K562 (cell line): ENCODE results near the gene SULT2A1. TPM values are rescaled to one million over a fixed set of nuclear protein-coding genes. Genes with fewer than 3 reads are reported as not detected.
A peak's percentile ranks its signal among the peaks of the same experiment; 100 is the strongest.

Experiments
- CBFB ChIP-seq: sonication (generic); formaldehyde crosslinking; IDR thresholded peaks from 2 replicates; pipeline ENCODE4 v1.4.0; 2020; ENCODE audit warnings: mild to moderate bottlenecking, missing genetic modification reagents
- IRF2 ChIP-seq: sonication (generic); formaldehyde crosslinking; IDR thresholded peaks from 2 replicates; pipeline ENCODE4 v1.8.1; 2022; ENCODE audit warnings: mild to moderate bottlenecking, missing genetic modification reagents
- KLF1 ChIP-seq: fragments of 450-650 bp; IDR thresholded peaks from 2 replicates; pipeline ENCODE4 v1.6.1; 2016; ENCODE audit warnings: missing genetic modification characterization, missing compliant biosample characterization
- ZSCAN32 ChIP-seq: fragments of 450-650 bp; formaldehyde crosslinking; IDR thresholded peaks from 2 replicates; pipeline ENCODE4 v1.4.0; 2020; ENCODE audit warnings: mild to moderate bottlenecking, moderate library complexity
- polyA plus RNA-seq, 8 experiments: library from polyadenylated mRNA; depleted of rRNA in 4 of 8; stranded (reverse) in 5 of 8; unstranded in 3 of 8; fragments of >200 nt; fragmentation: Nextera tagmentation in 2 of 8; fragmentation: Illumina TruSeq in 1 of 8; extraction: Ambion mirVana in 2 of 8; extraction: Trizol in 1 of 8; gene quantifications; 2 replicates each; pipeline versions ENCODE4 v1.2.1 to v1.2.3, GENCODE V29; 2011 to 2014; ENCODE audit warnings: inconsistent platforms in 1 of 8, missing spikeins in 1 of 8
- total RNA-seq, 7 experiments: library from RNA; depleted of rRNA in 6 of 7; stranded (reverse); fragments of >200 nt in 6 of 7; fragmentation: Illumina TruSeq in 2 of 7; extraction: Trizol in 2 of 7; gene quantifications; 2 replicates each; pipeline versions ENCODE4 v1.2.1 to v1.2.3, GENCODE V29; 2011 to 2021; ENCODE audit warnings: low replicate concordance in 1 of 7
- TF ChIP-seq, protein P1 (sequence below): fragments of 450-650 bp; IDR thresholded peaks from 2 replicates; pipeline ENCODE4 v1.6.1; 2016; ENCODE audit warnings: low read depth
- TF ChIP-seq, protein P2 (sequence below): sonication (generic); formaldehyde crosslinking; IDR thresholded peaks from 2 replicates; pipeline ENCODE4 v1.8.0; 2023; ENCODE audit warnings: missing genetic modification reagents, mild to moderate bottlenecking, borderline replicate concordance
- TF ChIP-seq, protein P3 (sequence below): sonication (generic); formaldehyde crosslinking; IDR thresholded peaks from 2 replicates; pipeline ENCODE4 v1.8.1; 2023; ENCODE audit warnings: mild to moderate bottlenecking, missing genetic modification reagents, moderate library complexity
- TF ChIP-seq, protein P4 (sequence below): sonication (generic); formaldehyde crosslinking; IDR thresholded peaks from 2 replicates; pipeline ENCODE4 v1.8.0; 2022; ENCODE audit warnings: missing genetic modification reagents, mild to moderate bottlenecking, borderline replicate concordance

Gene SULT2A1
- total and polyA plus RNA-seq, 9 of the 15 experiments (the other 6 are each of a cell fraction or from before 2014, with no cell fraction given) = 0.03 to 0.25 (median 0.07) TPM; not detected in 4

DNA sequence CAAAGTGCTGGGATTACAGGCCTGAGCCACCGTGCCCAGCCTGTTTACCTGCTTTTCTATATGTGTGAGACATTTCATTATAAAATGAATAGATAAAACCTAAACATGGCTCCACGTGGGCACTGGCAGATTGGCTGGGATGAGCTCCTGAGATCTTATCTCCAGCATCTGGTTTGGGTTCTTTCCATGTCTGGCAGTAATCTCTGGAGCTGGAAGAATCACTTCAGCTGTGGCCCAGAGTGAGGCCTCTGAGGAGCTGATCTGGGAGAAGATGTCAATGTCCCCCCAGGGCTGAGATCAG, 5.5 kb upstream of the SULT2A1 start (continued):
- TF ChIP-seq, protein P1, sequence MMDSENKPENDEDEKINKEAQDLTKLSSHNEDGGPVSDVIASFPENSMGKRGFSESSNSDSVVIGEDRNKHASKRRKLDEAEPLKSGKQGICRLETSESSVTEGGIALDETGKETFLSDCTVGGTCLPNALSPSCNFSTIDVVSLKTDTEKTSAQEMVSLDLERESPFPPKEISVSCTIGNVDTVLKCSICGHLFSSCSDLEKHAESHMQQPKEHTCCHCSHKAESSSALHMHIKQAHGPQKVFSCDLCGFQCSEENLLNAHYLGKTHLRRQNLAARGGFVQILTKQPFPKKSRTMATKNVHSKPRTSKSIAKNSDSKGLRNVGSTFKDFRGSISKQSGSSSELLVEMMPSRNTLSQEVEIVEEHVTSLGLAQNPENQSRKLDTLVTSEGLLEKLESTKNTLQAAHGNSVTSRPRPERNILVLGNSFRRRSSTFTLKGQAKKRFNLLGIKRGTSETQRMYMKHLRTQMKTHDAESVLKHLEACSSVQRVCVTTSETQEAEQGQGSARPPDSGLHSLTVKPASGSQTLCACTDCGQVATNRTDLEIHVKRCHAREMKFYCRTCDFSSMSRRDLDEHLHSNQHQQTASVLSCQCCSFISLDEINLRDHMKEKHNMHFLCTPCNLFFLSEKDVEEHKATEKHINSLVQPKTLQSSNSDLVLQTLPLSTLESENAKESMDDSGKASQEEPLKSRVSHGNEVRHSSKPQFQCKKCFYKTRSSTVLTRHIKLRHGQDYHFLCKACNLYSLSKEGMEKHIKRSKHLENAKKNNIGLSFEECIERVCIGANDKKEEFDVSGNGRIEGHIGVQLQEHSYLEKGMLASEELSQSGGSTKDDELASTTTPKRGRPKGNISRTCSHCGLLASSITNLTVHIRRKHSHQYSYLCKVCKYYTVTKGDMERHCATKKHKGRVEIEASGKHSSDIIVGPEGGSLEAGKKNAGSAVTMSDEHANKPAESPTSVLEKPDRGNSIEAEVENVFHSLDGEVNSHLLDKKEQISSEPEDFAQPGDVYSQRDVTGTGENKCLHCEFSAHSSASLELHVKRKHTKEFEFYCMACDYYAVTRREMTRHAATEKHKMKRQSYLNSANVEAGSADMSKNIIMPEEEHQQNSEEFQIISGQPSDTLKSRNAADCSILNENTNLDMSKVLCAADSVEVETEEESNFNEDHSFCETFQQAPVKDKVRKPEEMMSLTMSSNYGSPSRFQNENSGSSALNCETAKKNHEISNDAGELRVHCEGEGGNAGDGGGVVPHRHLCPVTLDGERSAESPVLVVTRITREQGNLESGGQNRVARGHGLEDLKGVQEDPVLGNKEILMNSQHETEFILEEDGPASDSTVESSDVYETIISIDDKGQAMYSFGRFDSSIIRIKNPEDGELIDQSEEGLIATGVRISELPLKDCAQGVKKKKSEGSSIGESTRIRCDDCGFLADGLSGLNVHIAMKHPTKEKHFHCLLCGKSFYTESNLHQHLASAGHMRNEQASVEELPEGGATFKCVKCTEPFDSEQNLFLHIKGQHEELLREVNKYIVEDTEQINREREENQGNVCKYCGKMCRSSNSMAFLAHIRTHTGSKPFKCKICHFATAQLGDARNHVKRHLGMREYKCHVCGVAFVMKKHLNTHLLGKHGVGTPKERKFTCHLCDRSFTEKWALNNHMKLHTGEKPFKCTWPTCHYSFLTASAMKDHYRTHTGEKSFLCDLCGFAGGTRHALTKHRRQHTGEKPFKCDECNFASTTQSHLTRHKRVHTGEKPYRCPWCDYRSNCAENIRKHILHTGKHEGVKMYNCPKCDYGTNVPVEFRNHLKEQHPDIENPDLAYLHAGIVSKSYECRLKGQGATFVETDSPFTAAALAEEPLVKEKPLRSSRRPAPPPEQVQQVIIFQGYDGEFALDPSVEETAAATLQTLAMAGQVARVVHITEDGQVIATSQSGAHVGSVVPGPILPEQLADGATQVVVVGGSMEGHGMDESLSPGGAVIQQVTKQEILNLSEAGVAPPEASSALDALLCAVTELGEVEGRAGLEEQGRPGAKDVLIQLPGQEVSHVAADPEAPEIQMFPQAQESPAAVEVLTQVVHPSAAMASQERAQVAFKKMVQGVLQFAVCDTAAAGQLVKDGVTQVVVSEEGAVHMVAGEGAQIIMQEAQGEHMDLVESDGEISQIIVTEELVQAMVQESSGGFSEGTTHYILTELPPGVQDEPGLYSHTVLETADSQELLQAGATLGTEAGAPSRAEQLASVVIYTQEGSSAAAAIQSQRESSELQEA = no peak
- TF ChIP-seq, protein P2, sequence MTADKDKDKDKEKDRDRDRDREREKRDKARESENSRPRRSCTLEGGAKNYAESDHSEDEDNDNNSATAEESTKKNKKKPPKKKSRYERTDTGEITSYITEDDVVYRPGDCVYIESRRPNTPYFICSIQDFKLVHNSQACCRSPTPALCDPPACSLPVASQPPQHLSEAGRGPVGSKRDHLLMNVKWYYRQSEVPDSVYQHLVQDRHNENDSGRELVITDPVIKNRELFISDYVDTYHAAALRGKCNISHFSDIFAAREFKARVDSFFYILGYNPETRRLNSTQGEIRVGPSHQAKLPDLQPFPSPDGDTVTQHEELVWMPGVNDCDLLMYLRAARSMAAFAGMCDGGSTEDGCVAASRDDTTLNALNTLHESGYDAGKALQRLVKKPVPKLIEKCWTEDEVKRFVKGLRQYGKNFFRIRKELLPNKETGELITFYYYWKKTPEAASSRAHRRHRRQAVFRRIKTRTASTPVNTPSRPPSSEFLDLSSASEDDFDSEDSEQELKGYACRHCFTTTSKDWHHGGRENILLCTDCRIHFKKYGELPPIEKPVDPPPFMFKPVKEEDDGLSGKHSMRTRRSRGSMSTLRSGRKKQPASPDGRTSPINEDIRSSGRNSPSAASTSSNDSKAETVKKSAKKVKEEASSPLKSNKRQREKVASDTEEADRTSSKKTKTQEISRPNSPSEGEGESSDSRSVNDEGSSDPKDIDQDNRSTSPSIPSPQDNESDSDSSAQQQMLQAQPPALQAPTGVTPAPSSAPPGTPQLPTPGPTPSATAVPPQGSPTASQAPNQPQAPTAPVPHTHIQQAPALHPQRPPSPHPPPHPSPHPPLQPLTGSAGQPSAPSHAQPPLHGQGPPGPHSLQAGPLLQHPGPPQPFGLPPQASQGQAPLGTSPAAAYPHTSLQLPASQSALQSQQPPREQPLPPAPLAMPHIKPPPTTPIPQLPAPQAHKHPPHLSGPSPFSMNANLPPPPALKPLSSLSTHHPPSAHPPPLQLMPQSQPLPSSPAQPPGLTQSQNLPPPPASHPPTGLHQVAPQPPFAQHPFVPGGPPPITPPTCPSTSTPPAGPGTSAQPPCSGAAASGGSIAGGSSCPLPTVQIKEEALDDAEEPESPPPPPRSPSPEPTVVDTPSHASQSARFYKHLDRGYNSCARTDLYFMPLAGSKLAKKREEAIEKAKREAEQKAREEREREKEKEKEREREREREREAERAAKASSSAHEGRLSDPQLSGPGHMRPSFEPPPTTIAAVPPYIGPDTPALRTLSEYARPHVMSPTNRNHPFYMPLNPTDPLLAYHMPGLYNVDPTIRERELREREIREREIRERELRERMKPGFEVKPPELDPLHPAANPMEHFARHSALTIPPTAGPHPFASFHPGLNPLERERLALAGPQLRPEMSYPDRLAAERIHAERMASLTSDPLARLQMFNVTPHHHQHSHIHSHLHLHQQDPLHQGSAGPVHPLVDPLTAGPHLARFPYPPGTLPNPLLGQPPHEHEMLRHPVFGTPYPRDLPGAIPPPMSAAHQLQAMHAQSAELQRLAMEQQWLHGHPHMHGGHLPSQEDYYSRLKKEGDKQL = peak; percentile 18; the same call in 1 of the 2 replicates
- no peak for TF ChIP-seq KLF1
- TF ChIP-seq ZSCAN32 = no peak
- TF ChIP-seq CBFB (CRISPR knock-in tag) = 0 out of 2 replicates have a peak, but pooled peaks have one; percentile 38
- no peak for TF ChIP-seq IRF2 (CRISPR knock-in tag)
- TF ChIP-seq, protein P3, sequence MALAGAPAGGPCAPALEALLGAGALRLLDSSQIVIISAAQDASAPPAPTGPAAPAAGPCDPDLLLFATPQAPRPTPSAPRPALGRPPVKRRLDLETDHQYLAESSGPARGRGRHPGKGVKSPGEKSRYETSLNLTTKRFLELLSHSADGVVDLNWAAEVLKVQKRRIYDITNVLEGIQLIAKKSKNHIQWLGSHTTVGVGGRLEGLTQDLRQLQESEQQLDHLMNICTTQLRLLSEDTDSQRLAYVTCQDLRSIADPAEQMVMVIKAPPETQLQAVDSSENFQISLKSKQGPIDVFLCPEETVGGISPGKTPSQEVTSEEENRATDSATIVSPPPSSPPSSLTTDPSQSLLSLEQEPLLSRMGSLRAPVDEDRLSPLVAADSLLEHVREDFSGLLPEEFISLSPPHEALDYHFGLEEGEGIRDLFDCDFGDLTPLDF (CRISPR knock-in tag) = no peak
- TF ChIP-seq, protein P4, sequence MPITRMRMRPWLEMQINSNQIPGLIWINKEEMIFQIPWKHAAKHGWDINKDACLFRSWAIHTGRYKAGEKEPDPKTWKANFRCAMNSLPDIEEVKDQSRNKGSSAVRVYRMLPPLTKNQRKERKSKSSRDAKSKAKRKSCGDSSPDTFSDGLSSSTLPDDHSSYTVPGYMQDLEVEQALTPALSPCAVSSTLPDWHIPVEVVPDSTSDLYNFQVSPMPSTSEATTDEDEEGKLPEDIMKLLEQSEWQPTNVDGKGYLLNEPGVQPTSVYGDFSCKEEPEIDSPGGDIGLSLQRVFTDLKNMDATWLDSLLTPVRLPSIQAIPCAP (CRISPR knock-in tag) = no peak
